HEK293 (cell line): Measurements from ENCODE around the gene GALNT9.

Experiments
- AEBP2 ChIP-seq: fragments of 450-650 bp; formaldehyde crosslinking; IDR thresholded peaks from 2 replicates; pipeline ENCODE4 v1.5.1; 2016; ENCODE audit warnings: missing biosample characterization, missing genetic modification characterization, borderline replicate concordance
- BCL11A ChIP-seq: fragments of 450-650 bp; formaldehyde crosslinking; IDR thresholded peaks from 2 replicates; pipeline ENCODE4 v1.5.1; 2016; ENCODE audit warnings: low read depth, missing biosample characterization, missing genetic modification characterization
- EGR2 ChIP-seq: fragments of 450-650 bp; formaldehyde crosslinking; IDR thresholded peaks from 2 replicates; pipeline ENCODE4 v1.5.1; 2016; ENCODE audit warnings: low read depth, missing biosample characterization, missing genetic modification characterization
- GLIS1 ChIP-seq: fragments of 450-650 bp; formaldehyde crosslinking; IDR thresholded peaks from 2 replicates; pipeline ENCODE4 v1.5.1; 2016; ENCODE audit warnings: missing biosample characterization, missing genetic modification characterization
- HOXC10 ChIP-seq: sonication (generic); formaldehyde crosslinking; IDR thresholded peaks from 2 replicates; pipeline ENCODE4 v1.8.1; 2023; ENCODE audit warnings: mild to moderate bottlenecking, missing genetic modification reagents
- KLF7 ChIP-seq: fragments of 450-650 bp; formaldehyde crosslinking; IDR thresholded peaks from 2 replicates; pipeline ENCODE4 v1.5.1; 2016; ENCODE audit warnings: missing biosample characterization, missing genetic modification characterization, borderline replicate concordance
- MEIS1 ChIP-seq: sonication (generic); formaldehyde crosslinking; IDR thresholded peaks from 2 replicates; pipeline ENCODE4 v1.8.1; 2022; ENCODE audit warnings: missing genetic modification reagents, mild to moderate bottlenecking, borderline replicate concordance
- OSR2 ChIP-seq: fragments of 450-650 bp; formaldehyde crosslinking; IDR thresholded peaks from 2 replicates; pipeline ENCODE4 v1.5.1; 2016; ENCODE audit warnings: missing biosample characterization, missing genetic modification characterization
- PRDM1 ChIP-seq: fragments of 450-650 bp; formaldehyde crosslinking; IDR thresholded peaks from 2 replicates; pipeline ENCODE4; 2016; ENCODE audit warnings: missing biosample characterization, missing genetic modification characterization
- SCRT1 ChIP-seq: fragments of 450-650 bp; formaldehyde crosslinking; IDR thresholded peaks from 2 replicates; pipeline ENCODE4 v1.5.1; 2016; ENCODE audit warnings: missing biosample characterization, missing genetic modification characterization, borderline replicate concordance
- SP2 ChIP-seq: fragments of 450-650 bp; formaldehyde crosslinking; IDR thresholded peaks from 2 replicates; pipeline ENCODE4 v1.5.1; 2016; ENCODE audit warnings: missing biosample characterization, missing genetic modification characterization
- ZBTB10 ChIP-seq: fragments of 450-650 bp; formaldehyde crosslinking; IDR thresholded peaks from 2 replicates; pipeline ENCODE4 v1.5.1; 2016; ENCODE audit warnings: missing biosample characterization, missing genetic modification characterization
- ZBTB20 ChIP-seq: fragments of 450-650 bp; formaldehyde crosslinking; IDR thresholded peaks from 2 replicates; pipeline ENCODE4 v1.5.1; 2016; ENCODE audit warnings: missing biosample characterization, missing genetic modification characterization
- ZBTB7A ChIP-seq: fragments of 450-650 bp; formaldehyde crosslinking; IDR thresholded peaks from 2 replicates; pipeline ENCODE4 v1.5.1; 2016; ENCODE audit warnings: low read depth, missing biosample characterization, missing genetic modification characterization
- ZNF121 ChIP-seq: fragments of 450-650 bp; formaldehyde crosslinking; IDR thresholded peaks from 2 replicates; pipeline ENCODE4 v1.5.1; 2016; ENCODE audit warnings: missing biosample characterization, missing genetic modification characterization
- ZNF140 ChIP-seq: fragments of 450-650 bp; formaldehyde crosslinking; IDR thresholded peaks from 2 replicates; pipeline ENCODE4 v1.5.1; 2016; ENCODE audit warnings: missing biosample characterization, missing genetic modification characterization
- ZNF148 ChIP-seq: fragments of 450-650 bp; formaldehyde crosslinking; IDR thresholded peaks from 2 replicates; pipeline ENCODE4 v1.5.0; 2017; ENCODE audit warnings: missing biosample characterization, missing genetic modification characterization, borderline replicate concordance
- ZNF155 ChIP-seq: fragments of 450-650 bp; formaldehyde crosslinking; IDR thresholded peaks from 2 replicates; pipeline ENCODE4 v1.5.1; 2016; ENCODE audit warnings: missing biosample characterization, missing genetic modification characterization
- ZNF169 ChIP-seq: fragments of 450-650 bp; formaldehyde crosslinking; IDR thresholded peaks from 2 replicates; pipeline ENCODE4 v1.5.1; 2016; ENCODE audit warnings: missing biosample characterization, missing genetic modification characterization
- ZNF239 ChIP-seq: fragments of 450-650 bp; formaldehyde crosslinking; IDR thresholded peaks from 2 replicates; pipeline ENCODE4 v1.5.1; 2016; ENCODE audit warnings: missing biosample characterization, missing genetic modification characterization
- ZNF280C ChIP-seq: fragments of 450-650 bp; formaldehyde crosslinking; IDR thresholded peaks from 2 replicates; pipeline ENCODE4 v1.5.1; 2016; ENCODE audit warnings: missing biosample characterization, missing genetic modification characterization
- ZNF341 ChIP-seq: fragments of 450-650 bp; formaldehyde crosslinking; IDR thresholded peaks from 2 replicates; pipeline ENCODE4; 2016; ENCODE audit warnings: low read depth, missing biosample characterization, missing genetic modification characterization
- ZNF354C ChIP-seq: fragments of 450-650 bp; formaldehyde crosslinking; IDR thresholded peaks from 2 replicates; pipeline ENCODE4 v1.5.1; 2016; ENCODE audit warnings: missing biosample characterization, missing genetic modification characterization, low read depth, borderline replicate concordance
- ZNF404 ChIP-seq: fragments of 450-650 bp; formaldehyde crosslinking; IDR thresholded peaks from 2 replicates; pipeline ENCODE4 v1.5.1; 2017; ENCODE audit warnings: missing biosample characterization, missing genetic modification characterization
- ZNF416 ChIP-seq: fragments of 450-650 bp; formaldehyde crosslinking; IDR thresholded peaks from 2 replicates; pipeline ENCODE4 v1.5.1; 2016; ENCODE audit warnings: missing biosample characterization, missing genetic modification characterization
- ZNF473 ChIP-seq: fragments of 450-650 bp; formaldehyde crosslinking; IDR thresholded peaks from 2 replicates; pipeline ENCODE4 v1.5.1; 2017; ENCODE audit warnings: missing biosample characterization, missing genetic modification characterization
- ZNF501 ChIP-seq: fragments of 450-650 bp; formaldehyde crosslinking; IDR thresholded peaks from 2 replicates; pipeline ENCODE4 v1.5.1; 2016; ENCODE audit warnings: missing biosample characterization, missing genetic modification characterization
- ZNF529 ChIP-seq: fragments of 450-650 bp; formaldehyde crosslinking; IDR thresholded peaks from 2 replicates; pipeline ENCODE4 v1.5.1; 2017; ENCODE audit warnings: missing genetic modification characterization, missing biosample characterization; ENCODE audit not compliant: insufficient replicate concordance
- ZNF544 ChIP-seq: fragments of 450-650 bp; formaldehyde crosslinking; IDR thresholded peaks from 2 replicates; pipeline ENCODE4 v1.5.0; 2017; ENCODE audit warnings: missing biosample characterization, missing genetic modification characterization
- ZNF548 ChIP-seq: fragments of 450-650 bp; formaldehyde crosslinking; IDR thresholded peaks from 2 replicates; pipeline ENCODE4 v1.5.1; 2016; ENCODE audit warnings: missing biosample characterization, missing genetic modification characterization
- ZNF596 ChIP-seq: fragments of 450-650 bp; IDR thresholded peaks from 2 replicates; pipeline ENCODE4 v1.5.0; 2018; ENCODE audit warnings: missing biosample characterization, mild to moderate bottlenecking, missing genetic modification characterization, moderate library complexity
- ZNF623 ChIP-seq: fragments of 450-650 bp; formaldehyde crosslinking; IDR thresholded peaks from 2 replicates; pipeline ENCODE4 v1.5.1; 2016; ENCODE audit warnings: missing biosample characterization, missing genetic modification characterization
- ZNF629 ChIP-seq: fragments of 450-650 bp; formaldehyde crosslinking; IDR thresholded peaks from 2 replicates; pipeline ENCODE4 v1.5.1; 2017; ENCODE audit warnings: missing biosample characterization, missing genetic modification characterization
- ZNF747 ChIP-seq: fragments of 450-650 bp; formaldehyde crosslinking; IDR thresholded peaks from 2 replicates; pipeline ENCODE4 v1.5.1; 2016; ENCODE audit warnings: missing biosample characterization, missing genetic modification characterization
- ZNF776 ChIP-seq: fragments of 450-650 bp; formaldehyde crosslinking; IDR thresholded peaks from 2 replicates; pipeline ENCODE4 v1.5.0; 2017; ENCODE audit warnings: missing biosample characterization, missing genetic modification characterization, borderline replicate concordance

Gene GALNT9

DNA sequence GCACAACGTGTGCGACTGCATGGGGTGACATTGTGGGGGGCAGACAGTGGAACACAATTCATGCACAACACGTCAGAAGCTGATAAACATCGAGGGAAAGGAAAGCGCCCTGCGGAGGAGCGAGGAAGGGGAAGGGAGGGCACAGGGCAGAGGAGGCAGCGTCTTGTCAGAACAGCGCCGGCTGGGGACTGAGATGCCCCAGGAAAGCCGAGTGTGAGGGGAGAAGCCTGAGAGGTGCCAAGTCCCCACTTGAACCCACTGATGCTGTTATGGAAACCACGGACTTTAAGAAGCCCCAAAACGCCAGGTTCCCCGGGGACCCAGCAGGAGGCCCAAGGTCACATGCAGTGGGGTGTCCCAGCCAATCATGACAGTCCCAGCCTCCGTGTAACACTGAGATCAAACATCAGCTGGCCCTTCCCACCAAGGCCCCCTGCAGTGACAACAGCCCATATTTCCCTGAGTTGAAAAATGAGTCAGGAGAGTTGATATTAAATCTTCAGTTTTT lies 70.0 kb downstream of the GALNT9 start (continued):
- TF ChIP-seq ZBTB10 (tag by site-specific recombination) (no peak), AEBP2 (tag by site-specific recombination) (no peak), ZNF354C (no peak), ZNF544 (tag by site-specific recombination) (no peak), ZNF140 (tag by site-specific recombination) (no peak), ZNF416 (tag by site-specific recombination) (no peak), ZNF629 (tag by site-specific recombination) (peak; percentile 53), ZNF404 (tag by site-specific recombination) (no peak), ZNF148 (tag by site-specific recombination) (no peak), ZNF280C (tag by site-specific recombination) (no peak), KLF7 (tag by site-specific recombination) (no peak), ZNF529 (tag by site-specific recombination) (no peak), ZNF501 (tag by site-specific recombination) (no peak), EGR2 (tag by site-specific recombination) (no peak), ZNF596 (tag by site-specific recombination) (no peak), ZNF341 (tag by site-specific recombination) (peak; percentile 78), ZNF473 (tag by site-specific recombination) (no peak), ZNF548 (tag by site-specific recombination) (no peak), ZNF169 (tag by site-specific recombination) (no peak), SCRT1 (tag by site-specific recombination) (no peak), OSR2 (tag by site-specific recombination) (no peak), PRDM1 (tag by site-specific recombination) (no peak), SP2 (tag by site-specific recombination) (peak; percentile 20; the same call in 1 of the 2 replicates), ZNF121 (tag by site-specific recombination) (0 out of 2 replicates have a peak, but pooled peaks have one; percentile 27), ZNF776 (no peak), GLIS1 (tag by site-specific recombination) (peak; percentile 90), ZNF747 (tag by site-specific recombination) (no peak), ZNF239 (tag by site-specific recombination) (no peak), BCL11A (no peak), ZNF155 (no peak), MEIS1 (no peak), ZNF623 (no peak), ZBTB20 (no peak), HOXC10 (CRISPR knock-in tag) (no peak), ZBTB7A (no peak)
